K562 (cell line): ENCODE results near the gene PKLR. TPM values are rescaled to one million over a fixed set of nuclear protein-coding genes. Genes with fewer than 3 reads are reported as not detected.
A peak's percentile ranks its signal among the peaks of the same experiment; 100 is the strongest.

Experiments used
- ATAC-seq: fragments of 200-7000 bp; cut with Tn5 transposase; 3 replicates; pipeline ENCODE4 v1.9.1; 2020; ENCODE audit warnings: moderate library complexity
- BruUV-seq: library from RNA; stranded (reverse); fragments of 400-500 nt; replicated peaks from 2 replicates; lab custom pipeline; 2021; lab: Mats Ljungman, UMichigan
- CTCF ChIA-PET: fragments of 300-600 bp; formaldehyde crosslinking; extraction: SDS; loops from one replicate; lab custom pipeline; 2021; ENCODE audit warnings: low intra/inter-chr PET ratio; lab: Yijun Ruan, JAX
- POLR2A ChIA-PET: fragments of 300-600, 350-650 bp; sonication (Branson Sonifier 250); formaldehyde crosslinking; extraction: SDS; loops from one replicate; lab custom pipeline; 2021; ENCODE audit warnings: antibody characterized with exemption, inconsistent platforms; lab: Yijun Ruan, JAX
- DNase-seq, 4 experiments: peaks; one replicate each; pipeline versions ENCODE4 v3.0.0 to v3.0.0-alpha.2; 2011 to 2018; ENCODE audit warnings: low spot score in 3 of 4, mixed read lengths in 3 of 4; ENCODE audit errors: extremely low read depth in 1 of 4
- FAIRE-seq: peaks from 2 replicates; lab custom pipeline; 2011; peaks lifted over from hg19 to GRCh38; lab: Jason Lieb, UNC
- H2AFZ ChIP-seq: 2 replicates; pipeline ENCODE4 v1.6.0; 2011; ENCODE audit warnings: low read depth, low read length, control low read depth, inconsistent platforms
- H3K27ac ChIP-seq: fragments of 200-600 bp; 3 replicates; pipeline ENCODE4 v1.8.0; 2011; ENCODE audit warnings: low read depth, mild to moderate bottlenecking, control low read depth, inconsistent platforms, low read length, moderate library complexity, mixed read lengths; ENCODE audit errors: extremely low read depth
- H3K27me3 ChIP-seq, 2 experiments: fragments of 300-600 bp in 1 of 2; 2 replicates in 1 of 2; 3 replicates in 1 of 2; pipeline versions ENCODE4 v1.6.0 to v1.8.0; 2011; ENCODE audit warnings: inconsistent platforms in 2 of 2, low read length in 2 of 2, mild to moderate bottlenecking in 1 of 2, mixed read lengths in 1 of 2, moderate library complexity in 1 of 2; ENCODE audit not compliant: control insufficient read depth in 2 of 2, insufficient read depth in 2 of 2
- H3K36me3 ChIP-seq: fragments of 300-600 bp; 3 replicates; pipeline ENCODE4 v1.8.0; 2011; ENCODE audit warnings: mild to moderate bottlenecking, low read length, inconsistent platforms; ENCODE audit not compliant: control insufficient read depth, insufficient read depth
- H3K4me1 ChIP-seq, 2 experiments: fragments of 200-600 bp in 1 of 2; replicated peaks in 1 of 2; 2 replicates in 1 of 2; 3 replicates in 1 of 2; pipeline versions ENCODE4 v1.5.1 to v1.8.0; 2011; ENCODE audit warnings: inconsistent platforms in 2 of 2, low read length in 2 of 2, mild to moderate bottlenecking in 1 of 2, mixed read lengths in 1 of 2, moderate library complexity in 1 of 2; ENCODE audit not compliant: control insufficient read depth in 2 of 2, insufficient read depth in 2 of 2
- H3K4me2 ChIP-seq: 2 replicates; pipeline ENCODE4 v1.6.1; 2011; ENCODE audit warnings: low read length, control low read depth, inconsistent platforms, mixed read lengths; ENCODE audit not compliant: insufficient read depth
- H3K4me3 ChIP-seq: fragments of 200-600 bp; sonication (generic), shearing (Covaris generic); 2 replicates; pipeline ENCODE4 v1.5.1; 2016; ENCODE audit warnings: control low read depth, inconsistent platforms
- H3K79me2 ChIP-seq: fragments of 200-600 bp; 3 replicates; pipeline ENCODE4 v1.8.0; 2011; ENCODE audit warnings: low read length, inconsistent platforms; ENCODE audit not compliant: control insufficient read depth, insufficient read depth
- H3K9ac ChIP-seq, 2 experiments: 2 replicates each; pipeline versions ENCODE4 v1.6.0 to v1.6.1; 2011; ENCODE audit warnings: low read depth in 2 of 2, low read length in 2 of 2, control low read depth in 1 of 2, inconsistent platforms in 1 of 2, mild to moderate bottlenecking in 1 of 2, mixed read lengths in 1 of 2; ENCODE audit not compliant: insufficient read depth in 1 of 2
- H3K9me1 ChIP-seq: one replicate; pipeline ENCODE4 v1.6.0; 2011; ENCODE audit warnings: inconsistent platforms, mild to moderate bottlenecking, low read length, moderate library complexity; ENCODE audit not compliant: control insufficient read depth, insufficient read depth
- H3K9me3 ChIP-seq: replicated peaks from 2 replicates; pipeline ENCODE4 v1.5.1; 2011; ENCODE audit warnings: low read depth, low read length, inconsistent platforms; ENCODE audit not compliant: control insufficient read depth, insufficient read depth
- H4K20me1 ChIP-seq: replicated peaks from 2 replicates; pipeline ENCODE4 v1.6.1; 2011; ENCODE audit warnings: low read length, inconsistent platforms, mixed read lengths; ENCODE audit not compliant: control insufficient read depth, insufficient read depth
- CREB1 ChIP-seq, 2 experiments: sonication (generic) in 1 of 2; formaldehyde crosslinking in 1 of 2; IDR thresholded peaks; 2 replicates each; pipeline versions ENCODE4 v1.6.1 to v1.8.0; 2012 to 2022; ENCODE audit warnings: inconsistent platforms in 1 of 2, mild to moderate bottlenecking in 1 of 2, missing genetic modification reagents in 1 of 2, moderate library complexity in 1 of 2
- KLF13 ChIP-seq: fragments of 450-650 bp; IDR thresholded peaks from 2 replicates; pipeline ENCODE4 v1.6.1; 2016; ENCODE audit warnings: missing genetic modification characterization, low read depth, mild to moderate bottlenecking, missing compliant biosample characterization, moderate library complexity, borderline replicate concordance
- RBM15 ChIP-seq: fragments of 200-400 bp; formaldehyde crosslinking; IDR thresholded peaks from 2 replicates; pipeline ENCODE4 v1.6.1; 2018; ENCODE audit warnings: mild to moderate bottlenecking, low read length, moderate library complexity; ENCODE audit not compliant: insufficient read depth
- SNIP1 ChIP-seq: fragments of 450-650 bp; IDR thresholded peaks from 2 replicates; pipeline ENCODE4 v1.7.1; 2017; ENCODE audit warnings: low read depth, mild to moderate bottlenecking
- TEAD1 ChIP-seq, 2 experiments: fragments of 450-650 bp in 1 of 2; sonication (generic) in 1 of 2; formaldehyde crosslinking; IDR thresholded peaks; 2 replicates each; pipeline versions ENCODE4 v1.4.0 to v1.8.0; 2020 to 2022; ENCODE audit warnings: mild to moderate bottlenecking in 2 of 2, missing genetic modification reagents in 1 of 2
- ZNF124 ChIP-seq: sonication (generic); formaldehyde crosslinking; IDR thresholded peaks from 2 replicates; pipeline ENCODE4 v1.8.1; 2022; ENCODE audit warnings: missing genetic modification reagents
- ZNF75A ChIP-seq: fragments of 450-650 bp; formaldehyde crosslinking; IDR thresholded peaks from 2 replicates; pipeline ENCODE4 v1.4.0; 2020; ENCODE audit warnings: mild to moderate bottlenecking
- ZNF780A ChIP-seq: fragments of 250-450 bp; sonication (Bioruptor Pico); IDR thresholded peaks from 2 replicates; pipeline ENCODE4 v1.5.0; 2021; ENCODE audit warnings: mild to moderate bottlenecking
- WGBS: fragments of 100-300 bp; shearing (Covaris generic); methylation state at CpG from one replicate; pipeline ENCODE4 v1.1.6; 2016; ENCODE audit warnings: low coverage, mixed read lengths; ENCODE audit not compliant: insufficient coverage; ENCODE audit errors: missing lambda C conversion rate; 5-methylcytosine and 5-hydroxymethylcytosine counted together
- in situ Hi-C: fragments of 300-500 bp; cut with MboI; formaldehyde crosslinking; loops from 4 replicates; pipeline ENCODE4 v1.15.0; 2018; ENCODE audit warnings: inconsistent platforms, mixed read lengths
- intact Hi-C: fragments of 100-400 bp; cut with micrococcal nuclease; formaldehyde crosslinking; loops from 2 replicates; pipeline ENCODE4 v1.14.2; 2022
- polyA plus RNA-seq, 8 experiments: library from polyadenylated mRNA; depleted of rRNA in 4 of 8; stranded (reverse) in 5 of 8; unstranded in 3 of 8; fragments of >200 nt; fragmentation: Nextera tagmentation in 2 of 8; fragmentation: Illumina TruSeq in 1 of 8; extraction: Ambion mirVana in 2 of 8; extraction: Trizol in 1 of 8; gene quantifications; 2 replicates each; pipeline versions ENCODE4 v1.2.1 to v1.2.3, GENCODE V29; 2011 to 2014; ENCODE audit warnings: inconsistent platforms in 1 of 8, missing spikeins in 1 of 8
- total RNA-seq, 7 experiments: library from RNA; depleted of rRNA in 6 of 7; stranded (reverse); fragments of >200 nt in 6 of 7; fragmentation: Illumina TruSeq in 2 of 7; extraction: Trizol in 2 of 7; gene quantifications; 2 replicates each; pipeline versions ENCODE4 v1.2.1 to v1.2.3, GENCODE V29; 2011 to 2021; ENCODE audit warnings: low replicate concordance in 1 of 7
- TF ChIP-seq, protein P1 (sequence below): fragments of 450-650 bp; formaldehyde crosslinking; IDR thresholded peaks from 2 replicates; pipeline ENCODE4 v1.4.0; 2020; ENCODE audit warnings: mild to moderate bottlenecking
- TF ChIP-seq, protein P2 (sequence below), 3 experiments: IDR thresholded peaks in 2 of 3; conservative IDR thresholded peaks in 1 of 3; 2 replicates each; pipeline ENCODE4 v1.5.1; 2011 to 2012; ENCODE audit warnings: low read length in 3 of 3, mild to moderate bottlenecking in 3 of 3, control low read depth in 2 of 3, improper control_type of control experiment in 1 of 3, inconsistent platforms in 1 of 3, low read depth in 1 of 3, mixed read lengths in 1 of 3, moderate library complexity in 1 of 3; ENCODE audit not compliant: insufficient read depth in 2 of 3
- TF ChIP-seq, protein P3 (sequence below): fragments of 450-650 bp; IDR thresholded peaks from 2 replicates; pipeline ENCODE4 v1.6.1; 2016; ENCODE audit warnings: antibody characterized with exemption
- TF ChIP-seq, protein P4 (sequence below), 2 experiments: fragments of 450-650 bp; conservative IDR thresholded peaks; 2 replicates each; pipeline ENCODE4 v1.6.1; 2017; ENCODE audit warnings: mild to moderate bottlenecking in 2 of 2, moderate library complexity in 2 of 2

The PKLR gene
- total and polyA plus RNA-seq, 9 of the 15 experiments (the other 6 are each of a cell fraction or from before 2014, with no cell fraction given), result 10.7 to 78.4 (median 38.2) TPM

DNA sequence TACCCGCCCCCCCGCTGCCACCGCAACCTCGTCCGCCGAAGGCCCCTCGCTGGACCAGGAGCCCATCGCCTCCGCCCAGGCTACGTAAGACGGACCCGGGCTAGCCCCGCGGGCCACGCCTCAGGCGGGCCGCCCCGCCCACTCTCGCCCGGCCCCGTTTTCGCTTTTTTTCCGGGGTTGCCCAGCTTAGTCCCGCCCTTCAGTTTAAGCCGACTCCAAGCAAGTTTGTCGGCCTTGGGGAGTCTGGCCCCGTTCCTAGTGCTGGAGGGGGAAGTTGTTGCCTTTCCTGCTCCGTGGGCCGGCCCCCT is 22.4 kb upstream of the PKLR start (continued):
- TF ChIP-seq ZNF75A (CRISPR knock-in tag) (no peak), CREB1 (IDR thresholded peaks at IDR 0.05) (no peak), CREB1 (CRISPR knock-in tag; IDR thresholded peaks at IDR 0.05) (no peak; the same call in 1 of the 2 replicates), SNIP1 (no peak), RBM15 (no peak), KLF13 (tag) (peak; percentile 36; the same call in 1 of the 2 replicates)
- TF ChIP-seq, protein P1, sequence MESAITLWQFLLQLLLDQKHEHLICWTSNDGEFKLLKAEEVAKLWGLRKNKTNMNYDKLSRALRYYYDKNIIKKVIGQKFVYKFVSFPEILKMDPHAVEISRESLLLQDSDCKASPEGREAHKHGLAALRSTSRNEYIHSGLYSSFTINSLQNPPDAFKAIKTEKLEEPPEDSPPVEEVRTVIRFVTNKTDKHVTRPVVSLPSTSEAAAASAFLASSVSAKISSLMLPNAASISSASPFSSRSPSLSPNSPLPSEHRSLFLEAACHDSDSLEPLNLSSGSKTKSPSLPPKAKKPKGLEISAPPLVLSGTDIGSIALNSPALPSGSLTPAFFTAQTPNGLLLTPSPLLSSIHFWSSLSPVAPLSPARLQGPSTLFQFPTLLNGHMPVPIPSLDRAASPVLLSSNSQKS (CRISPR knock-in tag), result no peak
- TF ChIP-seq, all 486 proteins: peak for 13

DNA sequence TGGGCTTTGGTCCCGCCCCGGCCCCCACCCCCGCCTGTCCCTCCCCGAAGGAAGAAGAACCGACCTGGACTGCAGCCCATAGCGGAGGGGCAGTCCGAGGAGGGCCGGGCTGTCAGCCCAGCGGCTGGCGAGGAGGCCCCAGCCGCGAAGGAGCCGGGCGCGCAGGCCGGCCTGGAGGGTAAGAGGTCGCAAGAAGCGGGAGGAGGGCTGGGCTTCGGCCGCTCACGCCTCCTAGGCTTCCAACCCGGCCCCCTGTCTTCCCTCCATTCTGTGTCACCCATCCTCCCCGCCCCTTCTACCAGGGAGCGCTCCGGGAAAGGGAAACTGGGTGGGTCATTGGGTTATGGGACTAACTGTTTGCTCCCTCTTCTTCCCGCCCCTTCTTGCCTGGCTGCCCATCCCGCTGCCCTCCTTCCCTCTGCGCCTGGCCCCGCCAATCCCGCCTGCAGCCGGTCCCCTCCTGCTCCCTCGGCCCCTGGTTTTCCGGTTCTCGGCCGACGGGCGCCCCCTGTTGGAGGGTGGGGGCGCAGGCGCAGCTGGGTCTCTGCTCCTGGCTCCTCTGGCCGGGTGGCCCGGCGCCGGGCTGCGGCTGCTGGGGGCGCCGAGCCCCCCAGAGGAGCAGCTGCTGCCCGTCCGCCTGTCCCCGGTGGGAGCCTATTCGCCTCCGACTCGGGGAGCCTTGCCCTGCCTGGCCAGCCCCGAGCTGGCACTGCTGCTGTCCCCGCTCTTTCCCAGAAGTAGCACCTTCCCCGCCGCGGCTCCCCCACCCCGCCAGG is 21.9 kb upstream of the PKLR start:
- FAIRE-seq (no peak), DNase-seq (peak; percentile 74 to 92 (median 82)), ATAC-seq (peak; percentile 75)
- H3K4me3 ChIP-seq, result peak overlapping the region; percentile 60
- ChIA-PET CTCF (interaction anchor here (0.6 to 5.0 kb wide), 5 partner anchors 46 to 844 kb away, joined by 3 to 38 read pairs (median 4); partner anchors contain the start of gene HCN3), POLR2A (interaction anchor here (0.6 to 5.7 kb wide), 11 partner anchors 16 to 697 kb away, joined by 3 to 30 read pairs (median 4); partner anchors contain the start of genes ASH1L, CLK2 and SCAMP3)
- H3K9me1 ChIP-seq, result peaks cover 4% of the 10 kb centered on the region
- H3K4me1 ChIP-seq, result peaks cover 17 to 67% of the 10 kb centered on the region in 2 experiments; a peak in 4 of 5 replicates
- H3K27ac ChIP-seq, result peak overlapping the region; percentile 68
- intact Hi-C loops (loop anchor here (1.0 to 10.0 kb wide), 5 partner anchors 14 to 272 kb away; partner anchors contain the start of genes FDPS, HCN3 and THBS3), in situ Hi-C loops (loop anchor here (25.0 kb wide), 1 partner anchor 1414 kb away; the partner anchor contains the start of genes ISG20L2, METTL25B and MRPL24)
- peak overlapping the region; percentile 93 for H3K4me2 ChIP-seq
- peak overlapping the region; percentile 80 for H2AFZ ChIP-seq
- WGBS, result 1% methylated on average over 33 of the region's 58 CpGs
- H3K27me3 ChIP-seq, result no peaks in the 10 kb centered on the region
- peaks cover 53% of the 10 kb centered on the region for H3K36me3 ChIP-seq
- BruUV-seq, result no TSS peak
- H4K20me1 ChIP-seq, result peaks cover 14% of the 10 kb centered on the region
- H3K79me2 ChIP-seq, result peaks cover 19% of the 10 kb centered on the region
- peak overlapping the region; percentile 65 to 95 for H3K9ac ChIP-seq
- H3K9me3 ChIP-seq, result no peaks in the 10 kb centered on the region
- no peak for TF ChIP-seq ZNF780A (CRISPR knock-in tag)
- TF ChIP-seq, protein P2, sequence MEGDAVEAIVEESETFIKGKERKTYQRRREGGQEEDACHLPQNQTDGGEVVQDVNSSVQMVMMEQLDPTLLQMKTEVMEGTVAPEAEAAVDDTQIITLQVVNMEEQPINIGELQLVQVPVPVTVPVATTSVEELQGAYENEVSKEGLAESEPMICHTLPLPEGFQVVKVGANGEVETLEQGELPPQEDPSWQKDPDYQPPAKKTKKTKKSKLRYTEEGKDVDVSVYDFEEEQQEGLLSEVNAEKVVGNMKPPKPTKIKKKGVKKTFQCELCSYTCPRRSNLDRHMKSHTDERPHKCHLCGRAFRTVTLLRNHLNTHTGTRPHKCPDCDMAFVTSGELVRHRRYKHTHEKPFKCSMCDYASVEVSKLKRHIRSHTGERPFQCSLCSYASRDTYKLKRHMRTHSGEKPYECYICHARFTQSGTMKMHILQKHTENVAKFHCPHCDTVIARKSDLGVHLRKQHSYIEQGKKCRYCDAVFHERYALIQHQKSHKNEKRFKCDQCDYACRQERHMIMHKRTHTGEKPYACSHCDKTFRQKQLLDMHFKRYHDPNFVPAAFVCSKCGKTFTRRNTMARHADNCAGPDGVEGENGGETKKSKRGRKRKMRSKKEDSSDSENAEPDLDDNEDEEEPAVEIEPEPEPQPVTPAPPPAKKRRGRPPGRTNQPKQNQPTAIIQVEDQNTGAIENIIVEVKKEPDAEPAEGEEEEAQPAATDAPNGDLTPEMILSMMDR (IDR thresholded peaks at IDR 0.05 in 2 of 3, conservative IDR thresholded peaks at IDR 0.05 in 1 of 3; ENCODE audit: insufficient read depth in 2 of 3, low read depth in 1 of 3, low read length in 3 of 3), result peak; percentile 87 to 96 (median 89)
- TF ChIP-seq ZNF124 (CRISPR knock-in tag), result 0 out of 2 replicates have a peak, but pooled peaks have one; percentile 20
- 0 out of 4 replicates have a peak, but pooled peaks of 1 of the 2 experiments have one; percentile 39 for TF ChIP-seq TEAD1 (CRISPR knock-in tag; IDR thresholded peaks at IDR 0.05)
- TF ChIP-seq, protein P3, sequence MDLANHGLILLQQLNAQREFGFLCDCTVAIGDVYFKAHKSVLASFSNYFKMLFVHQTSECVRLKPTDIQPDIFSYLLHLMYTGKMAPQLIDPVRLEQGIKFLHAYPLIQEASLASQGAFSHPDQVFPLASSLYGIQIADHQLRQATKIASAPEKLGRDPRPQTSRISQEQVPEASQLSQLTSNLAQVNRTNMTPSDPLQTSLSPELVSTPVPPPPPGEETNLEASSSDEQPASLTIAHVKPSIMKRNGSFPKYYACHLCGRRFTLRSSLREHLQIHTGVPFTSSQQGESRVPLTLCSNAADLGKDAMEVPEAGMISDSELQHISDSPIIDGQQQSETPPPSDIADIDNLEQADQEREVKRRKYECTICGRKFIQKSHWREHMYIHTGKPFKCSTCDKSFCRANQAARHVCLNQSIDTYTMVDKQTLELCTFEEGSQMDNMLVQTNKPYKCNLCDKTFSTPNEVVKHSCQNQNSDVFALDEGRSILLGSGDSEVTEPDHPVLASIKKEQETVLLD, result peak; percentile 68; the same call in 1 of the 2 replicates
- TF ChIP-seq, protein P4, sequence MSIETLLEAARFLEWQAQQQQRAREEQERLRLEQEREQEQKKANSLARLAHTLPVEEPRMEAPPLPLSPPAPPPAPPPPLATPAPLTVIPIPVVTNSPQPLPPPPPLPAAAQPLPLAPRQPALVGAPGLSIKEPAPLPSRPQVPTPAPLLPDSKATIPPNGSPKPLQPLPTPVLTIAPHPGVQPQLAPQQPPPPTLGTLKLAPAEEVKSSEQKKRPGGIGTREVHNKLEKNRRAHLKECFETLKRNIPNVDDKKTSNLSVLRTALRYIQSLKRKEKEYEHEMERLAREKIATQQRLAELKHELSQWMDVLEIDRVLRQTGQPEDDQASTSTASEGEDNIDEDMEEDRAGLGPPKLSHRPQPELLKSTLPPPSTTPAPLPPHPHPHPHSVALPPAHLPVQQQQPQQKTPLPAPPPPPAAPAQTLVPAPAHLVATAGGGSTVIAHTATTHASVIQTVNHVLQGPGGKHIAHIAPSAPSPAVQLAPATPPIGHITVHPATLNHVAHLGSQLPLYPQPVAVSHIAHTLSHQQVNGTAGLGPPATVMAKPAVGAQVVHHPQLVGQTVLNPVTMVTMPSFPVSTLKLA (conservative IDR thresholded peaks at IDR 0.05), result peak in 1 of 2 experiments; percentile 63; a peak in 2 of 4 replicates
